Activated CD8-positive, alpha-beta memory T cell treated with anti-CD3 and anti-CD28 coated beads for 48 hours (primary cell): ENCODE measurements around the gene RNF113B.

Source experiments
- DNase-seq, 3 experiments: peaks; one replicate each; pipeline ENCODE4 v3.0.0-alpha.2; 2020; ENCODE audit warnings: low read depth in 2 of 3, low spot score in 2 of 3

The RNF113B gene

GRCh38 chr13:98175043-98175442 is 2.0 kb downstream of the RNF113B start:
- DNase-seq, result no peak

- no peak for DNase-seq
Measured at GRCh38 chr13:98174307-98174706, 2.8 kb downstream of the RNF113B start.

- no peak for DNase-seq
Measured at GRCh38 chr13:98173431-98174152, 3.5 kb downstream of the RNF113B start.

- no peak for DNase-seq
Measured at GRCh38 chr13:98172590-98173422, 4.3 kb downstream of the RNF113B start.

GRCh38 chr13:98171900-98172589 is 5.0 kb downstream of the RNF113B start:
- no peak for DNase-seq

GRCh38 chr13:98169331-98169730 is 7.7 kb downstream of the RNF113B start:
- DNase-seq, result no peak

GRCh38 chr13:98162935-98163334 is 14.1 kb downstream of the RNF113B start:
- no peak for DNase-seq

GRCh38 chr13:98158172-98158899 is 18.7 kb downstream of the RNF113B start:
- no peak for DNase-seq

- DNase-seq, result no peak
Measured at GRCh38 chr13:98157609-98158008, 19.5 kb downstream of the RNF113B start.

GRCh38 chr13:98157188-98157587 is 19.9 kb downstream of the RNF113B start:
- no peak for DNase-seq

- no peak for DNase-seq
Measured at GRCh38 chr13:98156259-98156658, 20.8 kb downstream of the RNF113B start.

- no peak for DNase-seq
Measured at GRCh38 chr13:98155475-98156109, 21.5 kb downstream of the RNF113B start.

GRCh38 chr13:98150832-98151479 is 26.1 kb downstream of the RNF113B start:
- no peak for DNase-seq

- no peak for DNase-seq
Measured at GRCh38 chr13:98147521-98147920, 29.5 kb downstream of the RNF113B start.

GRCh38 chr13:98144801-98145350 is 32.2 kb downstream of the RNF113B start:
- DNase-seq, result no peak

GRCh38 chr13:98144027-98144741 is 32.9 kb downstream of the RNF113B start:
- DNase-seq, result no peak

- DNase-seq, result no peak
Measured at GRCh38 chr13:98143601-98144026, 33.5 kb downstream of the RNF113B start.

GRCh38 chr13:98143157-98143553 is 33.9 kb downstream of the RNF113B start:
- no peak for DNase-seq
